ENCODE data around the gene XIAP.
"Not testable (repeated sequence)": the region's sequence is repeated elsewhere in the genome, so short reads cannot be mapped to it uniquely, and the experiment has no call there.

Gene XIAP

GRCh38 chrX:123845129-123845528 lies 14.7 kb upstream of the XIAP start:
- not testable (repeated sequence) for H3K9me3 ChIP-seq (ENCODE audit: control insufficient read depth, insufficient read depth, low read depth, low read length); H3K4me3 ChIP-seq (ENCODE audit: low read depth, low read length); H3K27me3 ChIP-seq (ENCODE audit: control insufficient read depth, insufficient read depth, low read length)

GRCh38 chrX:123846577-123847038 lies 13.2 kb upstream of the XIAP start:
- H3K9me3 ChIP-seq (ENCODE audit: control insufficient read depth, insufficient read depth, low read depth, low read length): no peaks in the 10 kb centered on the region
- H3K9ac ChIP-seq (ENCODE audit: low read length): no peak overlapping the region
- no peak overlapping the region for H3K27ac ChIP-seq (ENCODE audit: low read depth, low read length)

More at GRCh38 chrX:123845129-123845528, 14.7 kb upstream of the XIAP start:
- not testable (repeated sequence) for H3K27ac ChIP-seq (ENCODE audit: low read depth, low read length); H3K9ac ChIP-seq (ENCODE audit: low read length); H3K36me3 ChIP-seq (ENCODE audit: control insufficient read depth, insufficient read depth, low read length); H3K4me1 ChIP-seq (ENCODE audit: control insufficient read depth, insufficient read depth, low read length)

GRCh38 chrX:123847056-123847455 lies 12.8 kb upstream of the XIAP start:
- Histone ChIP-seq H3K9ac (ENCODE audit: low read length) (no peak overlapping the region), H3K4me3 (ENCODE audit: low read depth, low read length) (no peak overlapping the region), H3K9me3 (ENCODE audit: control insufficient read depth, insufficient read depth, low read depth, low read length) (no peaks in the 10 kb centered on the region), H3K4me1 (ENCODE audit: control insufficient read depth, insufficient read depth, low read length) (peaks cover 8% of the 10 kb centered on the region; the same call in 1 of the 2 replicates), H3K27me3 (ENCODE audit: control insufficient read depth, insufficient read depth, low read length) (no peaks in the 10 kb centered on the region), H3K27ac (ENCODE audit: low read depth, low read length) (no peak overlapping the region), H3K36me3 (ENCODE audit: control insufficient read depth, insufficient read depth, low read length) (no peaks in the 10 kb centered on the region)

More at GRCh38 chrX:123846577-123847038, 13.2 kb upstream of the XIAP start:
- Histone ChIP-seq H3K27me3 (ENCODE audit: control insufficient read depth, insufficient read depth, low read length) (no peaks in the 10 kb centered on the region), H3K4me3 (ENCODE audit: low read depth, low read length) (no peak overlapping the region), H3K4me1 (ENCODE audit: control insufficient read depth, insufficient read depth, low read length) (peaks cover 8% of the 10 kb centered on the region; the same call in 1 of the 2 replicates), H3K36me3 (ENCODE audit: control insufficient read depth, insufficient read depth, low read length) (no peaks in the 10 kb centered on the region)

GRCh38 chrX:123849096-123849495 lies 10.8 kb upstream of the XIAP start:
- Histone ChIP-seq H3K36me3 (ENCODE audit: control insufficient read depth, insufficient read depth, low read length) (no peaks in the 10 kb centered on the region), H3K27ac (ENCODE audit: low read depth, low read length) (no peak overlapping the region), H3K27me3 (ENCODE audit: control insufficient read depth, insufficient read depth, low read length) (no peaks in the 10 kb centered on the region), H3K4me3 (ENCODE audit: low read depth, low read length) (no peak overlapping the region), H3K4me1 (ENCODE audit: control insufficient read depth, insufficient read depth, low read length) (peaks cover 8% of the 10 kb centered on the region; the same call in 1 of the 2 replicates), H3K9me3 (ENCODE audit: control insufficient read depth, insufficient read depth, low read depth, low read length) (no peaks in the 10 kb centered on the region), H3K9ac (ENCODE audit: low read length) (no peak overlapping the region)

GRCh38 chrX:123849906-123850305 lies 9.9 kb upstream of the XIAP start:
- H3K27ac ChIP-seq (ENCODE audit: low read depth, low read length); H3K4me3 ChIP-seq (ENCODE audit: low read depth, low read length); H3K4me1 ChIP-seq (ENCODE audit: control insufficient read depth, insufficient read depth, low read length); H3K36me3 ChIP-seq (ENCODE audit: control insufficient read depth, insufficient read depth, low read length); H3K9ac ChIP-seq (ENCODE audit: low read length); H3K9me3 ChIP-seq (ENCODE audit: control insufficient read depth, insufficient read depth, low read depth, low read length); H3K27me3 ChIP-seq (ENCODE audit: control insufficient read depth, insufficient read depth, low read length): not testable (repeated sequence)

- H3K36me3 ChIP-seq (ENCODE audit: control insufficient read depth, insufficient read depth, low read length): no peaks in the 10 kb centered on the region
- H3K4me1 ChIP-seq (ENCODE audit: control insufficient read depth, insufficient read depth, low read length): peaks cover 8% of the 10 kb centered on the region; the same call in 1 of the 2 replicates
- no peak overlapping the region for H3K27ac ChIP-seq (ENCODE audit: low read depth, low read length)
- H3K9me3 ChIP-seq (ENCODE audit: control insufficient read depth, insufficient read depth, low read depth, low read length): no peaks in the 10 kb centered on the region
- H3K9ac ChIP-seq (ENCODE audit: low read length): no peak overlapping the region
- H3K4me3 ChIP-seq (ENCODE audit: low read depth, low read length): no peak overlapping the region
- H3K27me3 ChIP-seq (ENCODE audit: control insufficient read depth, insufficient read depth, low read length): no peaks in the 10 kb centered on the region
Observed at GRCh38 chrX:123851079-123851478, 8.8 kb upstream of the XIAP start.

- no peak overlapping the region for H3K9ac ChIP-seq (ENCODE audit: low read length)
- no peak overlapping the region for H3K4me3 ChIP-seq (ENCODE audit: low read depth, low read length)
- H3K4me1 ChIP-seq (ENCODE audit: control insufficient read depth, insufficient read depth, low read length): peaks cover 15% of the 10 kb centered on the region
- H3K9me3 ChIP-seq (ENCODE audit: control insufficient read depth, insufficient read depth, low read depth, low read length): no peaks in the 10 kb centered on the region; the same call in 1 of the 2 replicates
- no peaks in the 10 kb centered on the region for H3K27me3 ChIP-seq (ENCODE audit: control insufficient read depth, insufficient read depth, low read length)
- no peak overlapping the region for H3K27ac ChIP-seq (ENCODE audit: low read depth, low read length)
- no peaks in the 10 kb centered on the region for H3K36me3 ChIP-seq (ENCODE audit: control insufficient read depth, insufficient read depth, low read length)
Observed at GRCh38 chrX:123854329-123854728, 5.5 kb upstream of the XIAP start.

- no peaks in the 10 kb centered on the region for H3K27me3 ChIP-seq (ENCODE audit: control insufficient read depth, insufficient read depth, low read length)
- H3K4me1 ChIP-seq (ENCODE audit: control insufficient read depth, insufficient read depth, low read length): peaks cover 8% of the 10 kb centered on the region
- peak overlapping the region; percentile 86 for H3K4me3 ChIP-seq (ENCODE audit: low read depth, low read length)
- peak overlapping the region; percentile 88 for H3K9ac ChIP-seq (ENCODE audit: low read length)
- H3K36me3 ChIP-seq (ENCODE audit: control insufficient read depth, insufficient read depth, low read length): peaks cover 6% of the 10 kb centered on the region; the same call in 1 of the 2 replicates
- peak overlapping the region; percentile 91; the same call in 1 of the 2 replicates for H3K27ac ChIP-seq (ENCODE audit: low read depth, low read length)
- no peaks in the 10 kb centered on the region; the same call in 1 of the 2 replicates for H3K9me3 ChIP-seq (ENCODE audit: control insufficient read depth, insufficient read depth, low read depth, low read length)
Observed at GRCh38 chrX:123859409-123859845, 426 bp upstream of the XIAP start.

- Histone ChIP-seq H3K36me3 (ENCODE audit: control insufficient read depth, insufficient read depth, low read length) (peaks cover 6% of the 10 kb centered on the region; the same call in 1 of the 2 replicates), H3K9me3 (ENCODE audit: control insufficient read depth, insufficient read depth, low read depth, low read length) (no peaks in the 10 kb centered on the region; the same call in 1 of the 2 replicates), H3K27me3 (ENCODE audit: control insufficient read depth, insufficient read depth, low read length) (no peaks in the 10 kb centered on the region), H3K4me3 (ENCODE audit: low read depth, low read length) (peak overlapping the region; percentile 86), H3K27ac (ENCODE audit: low read depth, low read length) (peak overlapping the region; percentile 91; the same call in 1 of the 2 replicates), H3K9ac (ENCODE audit: low read length) (peak overlapping the region; percentile 88), H3K4me1 (ENCODE audit: control insufficient read depth, insufficient read depth, low read length) (peaks cover 8% of the 10 kb centered on the region)
Observed at GRCh38 chrX:123860983-123861382, 1.1 kb downstream of the XIAP start.

- Histone ChIP-seq H3K27me3 (ENCODE audit: control insufficient read depth, insufficient read depth, low read length) (no peaks in the 10 kb centered on the region), H3K9ac (ENCODE audit: low read length) (no peak overlapping the region), H3K4me3 (ENCODE audit: low read depth, low read length) (no peak overlapping the region), H3K4me1 (ENCODE audit: control insufficient read depth, insufficient read depth, low read length) (no peaks in the 10 kb centered on the region), H3K27ac (ENCODE audit: low read depth, low read length) (no peak overlapping the region), H3K36me3 (ENCODE audit: control insufficient read depth, insufficient read depth, low read length) (peaks cover 3% of the 10 kb centered on the region; the same call in 1 of the 2 replicates), H3K9me3 (ENCODE audit: control insufficient read depth, insufficient read depth, low read depth, low read length) (no peaks in the 10 kb centered on the region)
Observed at GRCh38 chrX:123869488-123869887, 9.6 kb downstream of the XIAP start.

- peaks cover 7% of the 10 kb centered on the region; the same call in 1 of the 2 replicates for H3K36me3 ChIP-seq (ENCODE audit: control insufficient read depth, insufficient read depth, low read length)
- no peak overlapping the region for H3K27ac ChIP-seq (ENCODE audit: low read depth, low read length)
- H3K27me3 ChIP-seq (ENCODE audit: control insufficient read depth, insufficient read depth, low read length): no peaks in the 10 kb centered on the region
- H3K9me3 ChIP-seq (ENCODE audit: control insufficient read depth, insufficient read depth, low read depth, low read length): no peaks in the 10 kb centered on the region
- no peak overlapping the region for H3K9ac ChIP-seq (ENCODE audit: low read length)
- no peaks in the 10 kb centered on the region for H3K4me1 ChIP-seq (ENCODE audit: control insufficient read depth, insufficient read depth, low read length)
- no peak overlapping the region for H3K4me3 ChIP-seq (ENCODE audit: low read depth, low read length)
Observed at GRCh38 chrX:123871309-123871708, 11.5 kb downstream of the XIAP start.
